Measurements from ENCODE around the gene PEX10. TPM values are rescaled to one million over a fixed set of nuclear protein-coding genes. Genes with fewer than 3 reads are reported as not detected.

The PEX10 gene
- total and polyA plus RNA-seq, 2 of the 8 experiments (the other 6 are each of a cell fraction or from before 2014, with no cell fraction given): 24.3 to 26.9 TPM

- POLR2A ChIA-PET (ENCODE audit: partially characterized antibody): interaction anchor here (0.6 to 1.1 kb wide), 3 partner anchors 22 to 151 kb away, joined by 3 read pairs; no protein-coding TSS in a partner anchor
- Histone ChIP-seq H3K27me3 (replicated peaks in 1 of 4; ENCODE audit: control insufficient read depth in 3 of 4, extremely low read depth in 1 of 4, insufficient read depth in 3 of 4, low read length in 3 of 4) (no peaks in the 10 kb centered on the region), H3K23ac (ENCODE audit: insufficient read length) (no peak overlapping the region), H3K18ac (ENCODE audit: extremely low read depth, low read length) (no peak overlapping the region), H4K8ac (ENCODE audit: extremely low read depth, insufficient read depth, low read length) (no peak overlapping the region), H3K79me1 (ENCODE audit: low read depth, low read length) (no peaks in the 10 kb centered on the region), H3K4ac (replicated peaks; ENCODE audit: insufficient read length, low read depth, low read length) (no peak overlapping the region), H4K5ac (ENCODE audit: insufficient read length, low read depth, low read length) (no peak overlapping the region), H2BK15ac (ENCODE audit: low read length) (no peak overlapping the region), H3K9me3 (ENCODE audit: insufficient read depth in 2 of 2, low read depth in 1 of 2, low read length in 1 of 2) (no peaks in the 10 kb centered on the region), H3K79me2 (ENCODE audit: control insufficient read depth in 1 of 2, insufficient read depth in 2 of 2, low read length in 2 of 2) (no peaks in the 10 kb centered on the region), H3K4me1 (replicated peaks in 1 of 4; ENCODE audit: control insufficient read depth in 3 of 4, insufficient read depth in 4 of 4, low read length in 3 of 4) (no peaks in the 10 kb centered on the region; a peak in 1 of 7 replicates), H2AK5ac (ENCODE audit: low read depth, low read length) (no peak overlapping the region), H4K91ac (replicated peaks; ENCODE audit: insufficient read length, low read length) (no peak overlapping the region), H3K23me2 (ENCODE audit: low read depth, low read length) (no peaks in the 10 kb centered on the region), H4K20me1 (replicated peaks in 1 of 2; ENCODE audit: control insufficient read depth in 1 of 2, insufficient read depth in 2 of 2, low read length in 2 of 2) (no peaks in the 10 kb centered on the region), H2AFZ (ENCODE audit: low read length) (no peak overlapping the region), H2BK5ac (ENCODE audit: low read depth, low read length) (no peak overlapping the region), H3K9ac (replicated peaks in 1 of 4; ENCODE audit: extremely low read depth in 1 of 4, low read depth in 3 of 4, low read length in 3 of 4) (no peak overlapping the region), H3K27ac (ENCODE audit: low read depth, low read length) (no peak overlapping the region; the same call in 1 of the 2 replicates), H2BK12ac (ENCODE audit: low read depth, low read length) (no peak overlapping the region), H2BK120ac (replicated peaks; ENCODE audit: low read depth, low read length) (no peak overlapping the region), H3K4me3 (ENCODE audit: extremely low read depth in 1 of 4, insufficient read depth in 2 of 4, low read depth in 3 of 4, low read length in 4 of 4) (no peak overlapping the region), H3K56ac (replicated peaks; ENCODE audit: insufficient read length, low read depth, low read length) (no peak overlapping the region), H2BK20ac (ENCODE audit: low read length) (no peak overlapping the region), H3K14ac (ENCODE audit: insufficient read length) (no peak overlapping the region), H3K36me3 (ENCODE audit: control insufficient read depth in 2 of 4, insufficient read depth in 4 of 4, low read length in 3 of 4) (no peaks in the 10 kb centered on the region), H3K4me2 (ENCODE audit: insufficient read depth in 1 of 2, low read depth in 2 of 2, low read length in 2 of 2) (no peak overlapping the region)
- FAIRE-seq (no peak), DNase-seq (ENCODE audit: low read depth in 1 of 2, low spot score in 2 of 2) (no peak)
- CTCF ChIA-PET (ENCODE audit: partially characterized antibody): interaction anchor here (1.9 kb wide), 1 partner anchor 45 kb away, joined by 5 read pairs; no protein-coding TSS in a partner anchor
- WGBS, 2 experiments (ENCODE audit: extremely low coverage in 1 of 2, insufficient coverage in 1 of 2, insufficient read length in 1 of 2, insufficient replicate concordance in 2 of 2, low coverage in 1 of 2, low lambda C conversion rate in 2 of 2, missing lambda C conversion rate in 1 of 2): 93% methylated on average over 15 of the region's 15 CpGs; no CpG with 5 or more reads in 1 of the 2 experiments
- TF ChIP-seq ASH2L (IDR thresholded peaks at IDR 0.05; ENCODE audit: low read length) (no peak), TBP (IDR thresholded peaks at IDR 0.05; ENCODE audit: low read depth, low read length) (no peak), SIN3A (conservative IDR thresholded peaks at IDR 0.05 in 1 of 2, IDR thresholded peaks at IDR 0.05 in 1 of 2; ENCODE audit: low read depth in 1 of 2, low read length in 2 of 2) (no peak), KDM5A (IDR thresholded peaks at IDR 0.05; ENCODE audit: low read length) (no peak), GABPA (IDR thresholded peaks at IDR 0.05; ENCODE audit: borderline replicate concordance, insufficient read depth, low read length) (no peak), CHD1 (IDR thresholded peaks at IDR 0.05; ENCODE audit: low read depth, low read length) (no peak), EGR1 (IDR thresholded peaks at IDR 0.05; ENCODE audit: borderline replicate concordance, low read depth, low read length) (no peak), CHD2 (IDR thresholded peaks at IDR 0.05; ENCODE audit: low read length) (no peak), SUZ12 (IDR thresholded peaks at IDR 0.05; ENCODE audit: low read length) (no peak), NRF1 (IDR thresholded peaks at IDR 0.05; ENCODE audit: low read depth, low read length) (no peak), MAX (IDR thresholded peaks at IDR 0.05) (no peak), POU5F1 (IDR thresholded peaks at IDR 0.05; ENCODE audit: low read depth, low read length) (no peak), ZNF274 (IDR thresholded peaks at IDR 0.05; ENCODE audit: borderline replicate concordance, extremely low read depth, low read length) (no peak), TAF1 (IDR thresholded peaks at IDR 0.05; ENCODE audit: low read depth, low read length) (no peak), SRF (IDR thresholded peaks at IDR 0.05; ENCODE audit: low read depth, low read length) (no peak), SP2 (IDR thresholded peaks at IDR 0.05; ENCODE audit: low read length) (no peak)
Observed at GRCh38 chr1:2356401-2356800, 56.0 kb downstream of the PEX10 start.

Measured in H1 (cell line).